ENCODE measurements around the gene FLT4.
"Not testable (repeated sequence)": the region's sequence is repeated elsewhere in the genome, so short reads cannot be mapped to it uniquely, and the experiment has no call there.

DNA sequence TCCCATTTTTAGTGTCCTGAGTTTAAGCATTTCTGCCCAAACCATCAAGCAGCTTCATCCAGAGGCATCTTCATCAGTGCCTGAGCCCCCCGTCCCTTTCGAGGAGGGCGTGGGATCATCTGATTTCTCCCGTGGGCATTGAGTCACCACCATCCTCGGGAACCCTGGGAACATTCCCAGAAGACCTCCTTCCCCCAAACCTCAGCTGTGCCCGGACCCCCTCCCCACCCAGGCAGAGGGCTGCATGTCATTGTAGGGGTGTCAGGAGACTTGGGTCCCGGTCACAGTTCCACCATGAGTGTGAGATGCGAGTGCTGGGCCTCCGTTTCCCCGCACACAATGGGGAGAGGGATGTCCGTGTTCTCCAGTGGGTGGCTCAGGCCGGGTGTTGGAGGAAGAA lies 32.6 kb upstream of the FLT4 start:
- TF ChIP-seq, protein P1, sequence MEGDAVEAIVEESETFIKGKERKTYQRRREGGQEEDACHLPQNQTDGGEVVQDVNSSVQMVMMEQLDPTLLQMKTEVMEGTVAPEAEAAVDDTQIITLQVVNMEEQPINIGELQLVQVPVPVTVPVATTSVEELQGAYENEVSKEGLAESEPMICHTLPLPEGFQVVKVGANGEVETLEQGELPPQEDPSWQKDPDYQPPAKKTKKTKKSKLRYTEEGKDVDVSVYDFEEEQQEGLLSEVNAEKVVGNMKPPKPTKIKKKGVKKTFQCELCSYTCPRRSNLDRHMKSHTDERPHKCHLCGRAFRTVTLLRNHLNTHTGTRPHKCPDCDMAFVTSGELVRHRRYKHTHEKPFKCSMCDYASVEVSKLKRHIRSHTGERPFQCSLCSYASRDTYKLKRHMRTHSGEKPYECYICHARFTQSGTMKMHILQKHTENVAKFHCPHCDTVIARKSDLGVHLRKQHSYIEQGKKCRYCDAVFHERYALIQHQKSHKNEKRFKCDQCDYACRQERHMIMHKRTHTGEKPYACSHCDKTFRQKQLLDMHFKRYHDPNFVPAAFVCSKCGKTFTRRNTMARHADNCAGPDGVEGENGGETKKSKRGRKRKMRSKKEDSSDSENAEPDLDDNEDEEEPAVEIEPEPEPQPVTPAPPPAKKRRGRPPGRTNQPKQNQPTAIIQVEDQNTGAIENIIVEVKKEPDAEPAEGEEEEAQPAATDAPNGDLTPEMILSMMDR (IDR thresholded peaks at IDR 0.05; ENCODE audit: insufficient read depth, low read length, poor library complexity, severe bottlenecking) = not testable (repeated sequence)
- TF ChIP-seq EZH2phosphoT487 (conservative IDR thresholded peaks at IDR 0.05; ENCODE audit: low read length) = not testable (repeated sequence)
